Thyroid gland (tissue), 4 donors: ENCODE data around the gene EXOSC3.

Experiments
- CTCF ChIP-seq, 6 experiments: fragments of 200-600 bp in 3 of 6; fragments of 450-650 bp in 3 of 6; sonication (generic) in 3 of 6; IDR thresholded peaks; one replicate each; pipeline ENCODE4 v1.5.1; 2016 to 2019; ENCODE audit warnings: antibody characterized with exemption in 6 of 6, mild to moderate bottlenecking in 2 of 6, inconsistent platforms in 1 of 6, moderate library complexity in 1 of 6
- POLR2A ChIP-seq, 2 donors: fragments of 450-650 bp; IDR thresholded peaks; one replicate each; pipeline ENCODE4 v1.6.1; 2017; ENCODE audit warnings: antibody characterized with exemption in 2 of 2, mild to moderate bottlenecking in 2 of 2, moderate library complexity in 1 of 2

- no peak for TF ChIP-seq CTCF (IDR thresholded peaks at IDR 0.05)
- TF ChIP-seq POLR2A (IDR thresholded peaks at IDR 0.05), result no peak
These were observed 33.7 kb downstream of the EXOSC3 start for GRCh38 chr9:37751186-37751585.
